H1 (cell line): ENCODE data around the gene SLC4A11.

Source experiments
- EP300 ChIP-seq, 2 experiments: IDR thresholded peaks; 1 replicate in 1 of 2; 2 replicates in 1 of 2; pipeline ENCODE4 v1.6.1; 2011 to 2012; ENCODE audit warnings: low read depth in 2 of 2, low read length in 2 of 2, mild to moderate bottlenecking in 2 of 2, borderline replicate concordance in 1 of 2, inconsistent platforms in 1 of 2, moderate library complexity in 1 of 2
- EZH2 ChIP-seq: fragments of 200-600 bp; sonication (generic); IDR thresholded peaks from 2 replicates; pipeline ENCODE4 v1.7.1; 2012; ENCODE audit warnings: low read depth, mild to moderate bottlenecking, moderate library complexity, low read length, inconsistent platforms; ENCODE audit not compliant: severe bottlenecking
- JUND ChIP-seq: IDR thresholded peaks from 2 replicates; pipeline ENCODE4 v1.6.1; 2011; ENCODE audit warnings: mild to moderate bottlenecking, improper control_type of control experiment, low read length
- POLR2A ChIP-seq, 2 experiments: IDR thresholded peaks; 1 replicate in 1 of 2; 2 replicates in 1 of 2; pipeline ENCODE4 v1.6.1; 2011; ENCODE audit warnings: low read depth in 2 of 2, low read length in 2 of 2, mild to moderate bottlenecking in 2 of 2; ENCODE audit errors: control extremely low read depth in 1 of 2
- SIN3A ChIP-seq, 2 experiments: IDR thresholded peaks in 1 of 2; conservative IDR thresholded peaks in 1 of 2; 2 replicates each; pipeline ENCODE4 v1.6.1; 2011 to 2012; ENCODE audit warnings: low read length in 2 of 2, improper control_type of control experiment in 1 of 2, low read depth in 1 of 2, mild to moderate bottlenecking in 1 of 2
- TAF1 ChIP-seq: IDR thresholded peaks from 2 replicates; pipeline ENCODE4 v1.6.1; 2011; ENCODE audit warnings: mild to moderate bottlenecking, low read depth, low read length
- TAF7 ChIP-seq: optimal IDR thresholded peaks from 2 replicates; pipeline ENCODE3; 2011; ENCODE audit warnings: low read depth, mild to moderate bottlenecking, inconsistent platforms, low read length, moderate library complexity, borderline replicate concordance
- YY1 ChIP-seq: IDR thresholded peaks from 2 replicates; pipeline ENCODE4 v1.6.1; 2011; ENCODE audit warnings: low read depth, mild to moderate bottlenecking, low read length
- TF ChIP-seq, protein P1 (sequence below), 3 experiments: IDR thresholded peaks; 1 replicate in 2 of 3; 2 replicates in 1 of 3; pipeline versions ENCODE4 v1.5.1 to v1.6.1; 2011; ENCODE audit warnings: low read length in 3 of 3, mild to moderate bottlenecking in 3 of 3, inconsistent platforms in 2 of 3, low read depth in 1 of 3, moderate library complexity in 1 of 3; ENCODE audit not compliant: insufficient read depth in 1 of 3; ENCODE audit errors: control extremely low read depth in 1 of 3
- TF ChIP-seq, protein P2 (sequence below): IDR thresholded peaks from 2 replicates; pipeline ENCODE4 v1.6.1; 2012; ENCODE audit warnings: low read length, inconsistent platforms

DNA sequence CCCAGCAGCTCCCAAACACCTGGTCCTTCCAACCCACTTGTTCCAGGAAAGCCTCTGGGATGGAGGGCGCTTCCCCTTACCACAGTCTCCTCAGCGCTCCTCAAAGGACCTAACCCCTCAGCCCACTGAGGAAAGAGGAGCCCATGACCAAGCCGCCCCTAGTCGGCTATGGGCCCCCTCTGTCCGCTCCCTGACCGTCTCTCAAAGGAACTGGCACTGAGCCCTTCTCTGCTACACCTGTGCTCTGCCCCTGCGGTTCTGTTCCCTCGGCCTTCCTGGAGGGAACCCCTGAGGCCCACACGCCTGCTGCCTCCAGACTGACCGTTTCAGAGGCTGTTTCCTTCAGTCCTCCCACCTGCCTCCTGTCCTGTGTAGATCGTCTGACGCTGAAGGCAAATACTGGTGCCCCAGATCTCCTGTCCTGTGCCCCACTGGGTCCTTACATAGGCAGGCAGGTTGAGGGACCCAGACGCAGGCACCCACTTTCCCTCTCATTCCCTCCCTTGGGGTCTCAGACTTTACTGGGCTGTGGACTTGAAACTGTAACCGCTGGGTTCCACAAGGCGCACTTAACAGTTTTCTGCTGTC lies 1.9 kb upstream of the SLC4A11 start:
- TF ChIP-seq, protein P1, sequence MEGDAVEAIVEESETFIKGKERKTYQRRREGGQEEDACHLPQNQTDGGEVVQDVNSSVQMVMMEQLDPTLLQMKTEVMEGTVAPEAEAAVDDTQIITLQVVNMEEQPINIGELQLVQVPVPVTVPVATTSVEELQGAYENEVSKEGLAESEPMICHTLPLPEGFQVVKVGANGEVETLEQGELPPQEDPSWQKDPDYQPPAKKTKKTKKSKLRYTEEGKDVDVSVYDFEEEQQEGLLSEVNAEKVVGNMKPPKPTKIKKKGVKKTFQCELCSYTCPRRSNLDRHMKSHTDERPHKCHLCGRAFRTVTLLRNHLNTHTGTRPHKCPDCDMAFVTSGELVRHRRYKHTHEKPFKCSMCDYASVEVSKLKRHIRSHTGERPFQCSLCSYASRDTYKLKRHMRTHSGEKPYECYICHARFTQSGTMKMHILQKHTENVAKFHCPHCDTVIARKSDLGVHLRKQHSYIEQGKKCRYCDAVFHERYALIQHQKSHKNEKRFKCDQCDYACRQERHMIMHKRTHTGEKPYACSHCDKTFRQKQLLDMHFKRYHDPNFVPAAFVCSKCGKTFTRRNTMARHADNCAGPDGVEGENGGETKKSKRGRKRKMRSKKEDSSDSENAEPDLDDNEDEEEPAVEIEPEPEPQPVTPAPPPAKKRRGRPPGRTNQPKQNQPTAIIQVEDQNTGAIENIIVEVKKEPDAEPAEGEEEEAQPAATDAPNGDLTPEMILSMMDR (IDR thresholded peaks at IDR 0.05; ENCODE audit: control extremely low read depth in 1 of 3, insufficient read depth in 1 of 3, low read depth in 1 of 3, low read length in 3 of 3): no peak
- no peak for TF ChIP-seq POLR2A (IDR thresholded peaks at IDR 0.05; ENCODE audit: control extremely low read depth in 1 of 2, low read depth in 2 of 2, low read length in 2 of 2)
- TF ChIP-seq JUND: no peak
- no peak for TF ChIP-seq TAF1
- TF ChIP-seq EP300 (IDR thresholded peaks at IDR 0.05; ENCODE audit: borderline replicate concordance in 1 of 2, low read depth in 2 of 2, low read length in 2 of 2): no peak
- TF ChIP-seq, protein P2, sequence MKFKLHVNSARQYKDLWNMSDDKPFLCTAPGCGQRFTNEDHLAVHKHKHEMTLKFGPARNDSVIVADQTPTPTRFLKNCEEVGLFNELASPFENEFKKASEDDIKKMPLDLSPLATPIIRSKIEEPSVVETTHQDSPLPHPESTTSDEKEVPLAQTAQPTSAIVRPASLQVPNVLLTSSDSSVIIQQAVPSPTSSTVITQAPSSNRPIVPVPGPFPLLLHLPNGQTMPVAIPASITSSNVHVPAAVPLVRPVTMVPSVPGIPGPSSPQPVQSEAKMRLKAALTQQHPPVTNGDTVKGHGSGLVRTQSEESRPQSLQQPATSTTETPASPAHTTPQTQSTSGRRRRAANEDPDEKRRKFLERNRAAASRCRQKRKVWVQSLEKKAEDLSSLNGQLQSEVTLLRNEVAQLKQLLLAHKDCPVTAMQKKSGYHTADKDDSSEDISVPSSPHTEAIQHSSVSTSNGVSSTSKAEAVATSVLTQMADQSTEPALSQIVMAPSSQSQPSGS: no peak
- no peak for TF ChIP-seq YY1
- no peak for TF ChIP-seq TAF7
- TF ChIP-seq SIN3A (conservative IDR thresholded peaks at IDR 0.05 in 1 of 2, IDR thresholded peaks at IDR 0.05 in 1 of 2; ENCODE audit: low read depth in 1 of 2, low read length in 2 of 2): no peak
- no peak for TF ChIP-seq EZH2
